GM19240 (cell line): Measurements from ENCODE around the gene MORN1.

Experiments
- DNase-seq: peaks from one replicate; pipeline ENCODE4 v3.0.0; 2011; ENCODE audit warnings: low spot score; ENCODE audit not compliant: insufficient read length

The MORN1 gene

DNA sequence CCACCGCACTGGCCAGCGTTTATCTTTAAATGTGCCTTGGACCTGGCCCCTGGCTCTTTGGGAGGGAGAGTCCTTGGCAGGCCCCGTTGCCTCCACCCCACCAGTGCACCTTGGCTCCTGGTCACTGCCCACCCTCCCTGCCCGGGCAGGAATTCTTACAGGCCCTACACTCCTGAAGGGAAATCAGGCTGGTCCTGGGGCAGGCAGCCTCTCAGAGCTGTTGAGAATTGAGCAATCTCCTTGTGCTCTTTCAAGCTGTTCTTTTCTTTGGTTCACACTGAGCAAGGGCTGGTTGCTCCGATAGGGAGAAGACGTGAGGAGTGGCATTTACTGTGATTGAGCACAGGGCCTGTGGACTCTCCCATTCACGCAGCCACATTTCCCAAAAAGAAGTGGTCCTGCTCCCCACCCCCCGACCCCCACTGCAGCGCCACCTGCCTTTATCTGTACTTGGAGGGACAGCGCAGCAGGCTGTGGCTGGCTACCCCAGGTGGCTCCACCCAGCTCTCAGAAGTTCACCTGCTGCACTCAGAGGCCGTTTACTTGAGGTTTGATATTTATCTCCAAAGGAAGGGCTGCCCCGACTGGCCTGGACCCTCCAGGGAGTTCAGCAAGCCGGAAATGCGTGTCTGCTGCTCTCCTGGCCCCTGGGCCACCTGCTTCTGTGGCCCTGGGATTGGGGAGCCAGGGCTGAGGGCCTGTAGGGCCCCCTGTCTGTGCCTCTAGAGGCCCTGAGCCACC lies 115.4 kb downstream of the MORN1 start:
- no peak for DNase-seq

GRCh38 chr1:2274929-2275475 lies 116.4 kb downstream of the MORN1 start:
- no peak for DNase-seq

- DNase-seq, result no peak
Observed at GRCh38 chr1:2274231-2274928, 117.0 kb downstream of the MORN1 start.

DNA sequence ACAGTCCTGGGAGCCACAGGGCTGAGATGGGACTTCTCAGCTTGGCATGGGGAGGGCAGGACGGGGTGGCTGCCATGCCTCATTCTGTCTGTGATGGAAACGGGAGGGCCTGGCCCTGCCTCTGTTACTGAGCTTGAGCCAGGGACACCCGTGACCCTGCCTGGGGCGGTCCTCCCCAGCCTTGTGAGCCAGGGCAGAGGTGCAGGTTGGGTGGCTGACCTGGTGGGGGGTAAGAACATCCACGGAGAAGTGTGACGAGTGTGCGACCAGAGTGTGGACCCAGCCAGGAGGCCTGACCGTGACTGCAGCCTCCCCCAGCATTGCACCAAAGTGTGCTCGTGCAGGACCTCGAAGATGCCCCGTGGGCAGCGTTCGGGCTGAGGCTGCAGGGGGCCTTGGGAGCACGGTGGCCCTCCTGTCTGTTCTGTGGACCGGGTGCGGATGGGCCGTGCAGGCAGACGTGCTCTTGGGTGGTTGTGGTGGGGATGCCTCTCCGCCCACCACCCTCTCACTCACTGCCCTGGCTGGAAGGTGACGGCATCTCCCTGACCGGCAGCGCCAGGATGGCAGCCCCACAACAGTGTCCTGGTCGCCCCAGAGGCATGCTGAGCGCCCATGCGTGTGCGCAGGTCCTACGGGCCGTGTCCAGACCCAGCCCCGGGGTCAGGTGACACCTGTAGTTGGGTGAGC lies 117.8 kb downstream of the MORN1 start:
- no peak for DNase-seq

DNA sequence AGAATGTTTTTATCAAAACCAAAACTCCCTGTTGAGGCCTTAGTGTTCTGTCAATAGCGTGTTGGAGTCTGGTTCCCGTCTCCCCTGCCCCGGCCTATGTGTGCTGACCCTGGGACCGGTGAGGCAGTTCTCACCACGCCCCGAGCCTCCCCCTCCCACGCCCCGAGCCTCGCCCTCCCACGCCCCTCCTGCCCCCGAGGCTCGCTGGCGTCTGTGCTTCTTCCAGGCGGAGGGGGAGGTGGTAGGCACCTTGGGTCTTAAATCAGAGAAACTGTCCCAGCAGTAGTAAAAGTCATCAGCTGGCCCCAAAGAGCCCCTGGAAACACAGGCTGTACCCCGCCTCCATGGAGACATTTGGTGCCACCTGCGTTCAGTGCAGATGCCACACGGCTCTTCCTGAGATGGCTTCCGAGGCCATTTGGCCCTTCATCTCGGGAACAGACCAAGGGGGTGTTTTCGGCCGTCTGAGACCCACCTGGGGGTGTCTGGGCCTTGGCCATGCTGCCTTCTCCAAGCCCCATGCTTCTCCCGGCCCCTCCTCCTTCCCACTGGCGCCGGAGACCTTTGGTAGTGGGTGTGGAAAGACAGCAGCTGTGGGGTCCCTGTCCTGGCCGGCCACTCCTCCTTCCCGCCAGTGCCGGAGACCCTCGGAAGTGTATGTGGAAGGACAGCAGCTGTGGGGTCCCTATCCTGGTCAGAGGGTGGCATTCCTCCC lies 118.5 kb downstream of the MORN1 start:
- no peak for DNase-seq

GRCh38 chr1:2271841-2272655 lies 119.3 kb downstream of the MORN1 start:
- no peak for DNase-seq
